Activated CD4-positive, alpha-beta memory T cell treated with anti-CD3 and anti-CD28 coated beads for 36 hours (primary cell): ENCODE results near the gene ACTL7B. TPM values are rescaled to one million over a fixed set of nuclear protein-coding genes. Genes with fewer than 3 reads are reported as not detected.
A peak's percentile ranks its signal among the peaks of the same experiment; 100 is the strongest.
"Not testable (repeated sequence)": the region's sequence is repeated elsewhere in the genome, so short reads cannot be mapped to it uniquely, and the experiment has no call there.

Experiments
- CTCF ChIA-PET: fragments of 350-600 bp; sonication (Branson Sonifier 250); formaldehyde crosslinking; loops from one replicate; lab custom pipeline; 2021; ENCODE audit warnings: antibody characterized with exemption, inconsistent platforms; lab: Charles Lee
- POLR2A ChIA-PET: fragments of 350-600 bp; sonication (Branson Sonifier 250); formaldehyde crosslinking; loops from one replicate; lab custom pipeline; 2021; ENCODE audit warnings: antibody characterized with exemption; lab: Charles Lee
- DNase-seq: peaks from one replicate; pipeline ENCODE4 v3.0.0-alpha.2; 2020
- H3K27ac Mint-ChIP-seq: one replicate; pipeline ENCODE4 v1.8.0; 2021; ENCODE audit warnings: mixed read lengths
- H3K27me3 Mint-ChIP-seq: one replicate; pipeline ENCODE4 v1.8.0; 2021; ENCODE audit warnings: mixed read lengths
- H3K36me3 Mint-ChIP-seq: one replicate; pipeline ENCODE4 v1.8.0; 2021; ENCODE audit warnings: mixed read lengths
- H3K4me1 Mint-ChIP-seq: one replicate; pipeline ENCODE4 v1.8.0; 2021; ENCODE audit warnings: low read depth, mixed read lengths
- H3K4me3 Mint-ChIP-seq: one replicate; pipeline ENCODE4 v1.8.0; 2021; ENCODE audit warnings: mild to moderate bottlenecking, mixed read lengths
- H3K9me3 Mint-ChIP-seq: one replicate; pipeline ENCODE4 v1.8.0; 2021; ENCODE audit warnings: mixed read lengths
- intact Hi-C: fragments of 100-400 bp; cut with micrococcal nuclease; formaldehyde crosslinking; loops from one replicate; pipeline ENCODE4 v1.15.1; 2023
- total RNA-seq, 2 experiments: library from RNA; stranded (reverse); gene quantifications; one replicate each; pipeline ENCODE4 v1.2.3, GENCODE V29; 2021

The ACTL7B gene
- total RNA-seq, 2 experiments from 2014 or later = not detected

GRCh38 chr9:108854094-108854493 lies 1.7 kb downstream of the ACTL7B start:
- intact Hi-C loops = no loop called here
- Mint-ChIP-seq H3K9me3 (no peaks in the 10 kb centered on the region), H3K27ac (no peak overlapping the region), H3K4me1 (no peaks in the 10 kb centered on the region), H3K27me3 (no peaks in the 10 kb centered on the region), H3K4me3 (no peak overlapping the region), H3K36me3 (no peaks in the 10 kb centered on the region)
- CTCF ChIA-PET = no interaction called here
- DNase-seq = no peak
- POLR2A ChIA-PET = no interaction called here

- no peaks in the 10 kb centered on the region for H3K4me1 Mint-ChIP-seq
- intact Hi-C loops = no loop called here
- no peak overlapping the region for H3K27ac Mint-ChIP-seq
- H3K36me3 Mint-ChIP-seq = no peaks in the 10 kb centered on the region
- H3K4me3 Mint-ChIP-seq = no peak overlapping the region
- no peak for DNase-seq
- ChIA-PET POLR2A (no interaction called here), CTCF (no interaction called here)
- H3K9me3 Mint-ChIP-seq = no peaks in the 10 kb centered on the region
- no peaks in the 10 kb centered on the region for H3K27me3 Mint-ChIP-seq
These were observed 3.7 kb downstream of the ACTL7B start for GRCh38 chr9:108852079-108852478.

GRCh38 chr9:108851138-108851537 lies 4.6 kb downstream of the ACTL7B start:
- ChIA-PET CTCF (no interaction called here), POLR2A (no interaction called here)
- DNase-seq = no peak
- Mint-ChIP-seq H3K36me3 (no peaks in the 10 kb centered on the region), H3K4me3 (no peak overlapping the region), H3K27me3 (no peaks in the 10 kb centered on the region), H3K27ac (no peak overlapping the region), H3K4me1 (no peaks in the 10 kb centered on the region), H3K9me3 (no peaks in the 10 kb centered on the region)
- intact Hi-C loops = no loop called here

- Mint-ChIP-seq H3K4me1 (no peaks in the 10 kb centered on the region), H3K36me3 (no peaks in the 10 kb centered on the region), H3K4me3 (no peak overlapping the region), H3K27me3 (no peaks in the 10 kb centered on the region), H3K9me3 (no peaks in the 10 kb centered on the region), H3K27ac (no peak overlapping the region)
- CTCF ChIA-PET = no interaction called here
- no peak for DNase-seq
- POLR2A ChIA-PET = no interaction called here
- intact Hi-C loops = no loop called here
These were observed 5.4 kb downstream of the ACTL7B start for GRCh38 chr9:108850293-108850897.

GRCh38 chr9:108848296-108848695 lies 7.5 kb downstream of the ACTL7B start:
- H3K9me3 Mint-ChIP-seq, DNase-seq, H3K27me3 Mint-ChIP-seq, H3K4me3 Mint-ChIP-seq, CTCF ChIA-PET, POLR2A ChIA-PET, H3K27ac Mint-ChIP-seq, intact Hi-C loops, H3K4me1 Mint-ChIP-seq, H3K36me3 Mint-ChIP-seq: not testable (repeated sequence)

- Mint-ChIP-seq H3K4me3 (no peak overlapping the region), H3K4me1 (peaks cover 4% of the 10 kb centered on the region), H3K9me3 (no peaks in the 10 kb centered on the region), H3K27me3 (no peaks in the 10 kb centered on the region), H3K36me3 (no peaks in the 10 kb centered on the region), H3K27ac (no peak overlapping the region)
- CTCF ChIA-PET = no interaction called here
- intact Hi-C loops = no loop called here
- POLR2A ChIA-PET = no interaction called here
- DNase-seq = no peak
These were observed 9.8 kb downstream of the ACTL7B start for GRCh38 chr9:108845947-108846346.

GRCh38 chr9:108845507-108845906 lies 10.3 kb downstream of the ACTL7B start:
- Mint-ChIP-seq H3K4me3 (no peak overlapping the region), H3K9me3 (no peaks in the 10 kb centered on the region), H3K27me3 (no peaks in the 10 kb centered on the region), H3K27ac (no peak overlapping the region), H3K4me1 (peaks cover 4% of the 10 kb centered on the region), H3K36me3 (no peaks in the 10 kb centered on the region)
- intact Hi-C loops = no loop called here
- POLR2A ChIA-PET = no interaction called here
- DNase-seq = no peak
- CTCF ChIA-PET = no interaction called here

- H3K9me3 Mint-ChIP-seq = no peaks in the 10 kb centered on the region
- H3K36me3 Mint-ChIP-seq = no peaks in the 10 kb centered on the region
- DNase-seq = no peak
- no peak overlapping the region for H3K4me3 Mint-ChIP-seq
- no peaks in the 10 kb centered on the region for H3K27me3 Mint-ChIP-seq
- H3K4me1 Mint-ChIP-seq = peaks cover 4% of the 10 kb centered on the region
- ChIA-PET POLR2A (no interaction called here), CTCF (interaction anchor here (1.0 kb wide), 1 partner anchor 9 kb away, joined by 3 read pairs; no protein-coding TSS in a partner anchor)
- H3K27ac Mint-ChIP-seq = no peak overlapping the region
- intact Hi-C loops = no loop called here
These were observed 10.9 kb downstream of the ACTL7B start for GRCh38 chr9:108844856-108845255.

GRCh38 chr9:108844391-108844790 lies 11.4 kb downstream of the ACTL7B start:
- CTCF ChIA-PET = interaction anchor here (1.0 kb wide), 1 partner anchor 8 kb away, joined by 3 read pairs; no protein-coding TSS in a partner anchor
- no peak for DNase-seq
- Mint-ChIP-seq H3K4me1 (peaks cover 4% of the 10 kb centered on the region), H3K27me3 (peaks cover 3% of the 10 kb centered on the region), H3K9me3 (no peaks in the 10 kb centered on the region), H3K27ac (no peak overlapping the region), H3K36me3 (no peaks in the 10 kb centered on the region), H3K4me3 (no peak overlapping the region)
- POLR2A ChIA-PET = no interaction called here
- intact Hi-C loops = no loop called here

GRCh38 chr9:108842610-108843295 lies 13.0 kb downstream of the ACTL7B start:
- POLR2A ChIA-PET = no interaction called here
- no peaks in the 10 kb centered on the region for H3K9me3 Mint-ChIP-seq
- peak overlapping the region; percentile 38 for H3K4me3 Mint-ChIP-seq
- DNase-seq = peak; percentile 45
- H3K36me3 Mint-ChIP-seq = no peaks in the 10 kb centered on the region
- peaks cover 4% of the 10 kb centered on the region for H3K4me1 Mint-ChIP-seq
- H3K27me3 Mint-ChIP-seq = peaks cover 4% of the 10 kb centered on the region
- intact Hi-C loops = no loop called here
- no peak overlapping the region for H3K27ac Mint-ChIP-seq
- CTCF ChIA-PET = no interaction called here

- H3K9me3 Mint-ChIP-seq, H3K4me3 Mint-ChIP-seq, intact Hi-C loops, H3K36me3 Mint-ChIP-seq, DNase-seq, H3K4me1 Mint-ChIP-seq, POLR2A ChIA-PET, H3K27ac Mint-ChIP-seq, CTCF ChIA-PET, H3K27me3 Mint-ChIP-seq: not testable (repeated sequence)
These were observed 16.2 kb downstream of the ACTL7B start for GRCh38 chr9:108839561-108839960.

- H3K27me3 Mint-ChIP-seq = peaks cover 4% of the 10 kb centered on the region
- no peak overlapping the region for H3K4me3 Mint-ChIP-seq
- no peaks in the 10 kb centered on the region for H3K9me3 Mint-ChIP-seq
- peaks cover 8% of the 10 kb centered on the region for H3K4me1 Mint-ChIP-seq
- intact Hi-C loops = no loop called here
- no peak overlapping the region for H3K27ac Mint-ChIP-seq
- no peaks in the 10 kb centered on the region for H3K36me3 Mint-ChIP-seq
- ChIA-PET POLR2A (no interaction called here), CTCF (no interaction called here)
- DNase-seq = no peak
These were observed 17.8 kb downstream of the ACTL7B start for GRCh38 chr9:108838017-108838416.

GRCh38 chr9:108837530-108837929 lies 18.3 kb downstream of the ACTL7B start:
- ChIA-PET CTCF (no interaction called here), POLR2A (no interaction called here)
- peaks cover 4% of the 10 kb centered on the region for H3K4me1 Mint-ChIP-seq
- DNase-seq = no peak
- no peak overlapping the region for H3K4me3 Mint-ChIP-seq
- peaks cover 4% of the 10 kb centered on the region for H3K27me3 Mint-ChIP-seq
- intact Hi-C loops = no loop called here
- no peaks in the 10 kb centered on the region for H3K36me3 Mint-ChIP-seq
- H3K27ac Mint-ChIP-seq = no peak overlapping the region
- H3K9me3 Mint-ChIP-seq = no peaks in the 10 kb centered on the region
